ENCODE measurements around the gene TRAPPC3. TPM values are rescaled to one million over a fixed set of nuclear protein-coding genes. Genes with fewer than 3 reads are reported as not detected.
A peak's percentile ranks its signal among the peaks of the same experiment; 100 is the strongest.

Gene TRAPPC3
- total and polyA plus RNA-seq, 5 experiments from 2014 or later, result 44.6 to 115 (median 99.9) TPM

- H3K27me3 Mint-ChIP-seq, result no peaks in the 10 kb centered on the region
- peaks cover 0 to 54% (median 0%) of the 10 kb centered on the region in 3 donors for H3K36me3 Mint-ChIP-seq
- H3K27ac Mint-ChIP-seq, result peak overlapping the region in 7 of 10 donors; percentile 24 to 80 (median 67)
- no peaks in the 10 kb centered on the region for H3K9me3 Mint-ChIP-seq
- peak overlapping the region in 1 of 10 donors; percentile 63 for H3K4me3 Mint-ChIP-seq
- peak in 1 of 10 donors; percentile 48 for DNase-seq
- H3K4me1 Mint-ChIP-seq, result peaks cover 10 to 33% (median 25%) of the 10 kb centered on the region in 4 donors
- no peak for ATAC-seq
- POLR2A ChIA-PET, result interaction anchor here (0.8 to 1.1 kb wide), 2 partner anchors 27 to 68 kb away, joined by 3 read pairs; no protein-coding TSS in a partner anchor
These were observed 57.0 kb downstream of the TRAPPC3 start for GRCh38 chr1:36092166-36092797.

- H3K4me1 Mint-ChIP-seq, result peaks cover 10 to 36% (median 27%) of the 10 kb centered on the region in 4 donors
- ATAC-seq, result no peak
- peak overlapping the region in 4 of 10 donors; percentile 11 to 64 (median 23) for H3K4me3 Mint-ChIP-seq
- peak overlapping the region in 4 of 10 donors; percentile 29 to 75 (median 62) for H3K27ac Mint-ChIP-seq
- DNase-seq, result peak in 1 of 10 donors; percentile 14
- H3K36me3 Mint-ChIP-seq, result peaks cover 0 to 54% (median 0%) of the 10 kb centered on the region in 3 donors
- POLR2A ChIA-PET, result interaction anchor here (0.6 to 1.7 kb wide), 4 partner anchors 28 to 245 kb away, joined by 3 to 9 read pairs (median 4); no protein-coding TSS in a partner anchor
- H3K9me3 Mint-ChIP-seq, result no peaks in the 10 kb centered on the region
- peaks cover 0 to 6% (median 0%) of the 10 kb centered on the region in 5 donors for H3K27me3 Mint-ChIP-seq
These were observed 57.6 kb downstream of the TRAPPC3 start for GRCh38 chr1:36091698-36092097.

GRCh38 chr1:36091141-36091540 is 58.1 kb downstream of the TRAPPC3 start:
- H3K4me3 Mint-ChIP-seq, result no peak overlapping the region
- POLR2A ChIA-PET, result interaction anchor here (0.6 to 1.7 kb wide), 3 partner anchors 54 to 244 kb away, joined by 3 to 9 read pairs (median 5); no protein-coding TSS in a partner anchor
- DNase-seq (peak in 1 of 10 donors; percentile 15), ATAC-seq (no peak)
- H3K27ac Mint-ChIP-seq, result peak overlapping the region in 4 of 10 donors; percentile 15 to 75 (median 50)
- no peaks in the 10 kb centered on the region for H3K9me3 Mint-ChIP-seq
- peaks cover 0 to 11% (median 0%) of the 10 kb centered on the region in 5 donors for H3K27me3 Mint-ChIP-seq
- H3K4me1 Mint-ChIP-seq, result peaks cover 6 to 36% (median 27%) of the 10 kb centered on the region in 4 donors
- peaks cover 0 to 48% (median 0%) of the 10 kb centered on the region in 3 donors for H3K36me3 Mint-ChIP-seq

- Mint-ChIP-seq H3K4me1 (peaks cover 6 to 39% (median 28%) of the 10 kb centered on the region in 4 donors), H3K4me3 (peak overlapping the region; percentile 76 to 94 (median 90)), H3K27ac (peak overlapping the region; percentile 83 to 96 (median 92)), H3K36me3 (peaks cover 0 to 37% (median 0%) of the 10 kb centered on the region in 3 donors), H3K9me3 (no peaks in the 10 kb centered on the region), H3K27me3 (peaks cover 0 to 27% (median 3%) of the 10 kb centered on the region in 5 donors)
- ATAC-seq, result no peak
- POLR2A ChIA-PET, result interaction anchor here (0.6 to 1.6 kb wide), 12 partner anchors 19 to 276 kb away, joined by 3 to 10 read pairs (median 4); partner anchors contain the start of genes AGO3, THRAP3 and TRAPPC3
- DNase-seq, result peak in 2 of 10 donors; percentile 16 to 23
These were observed 59.7 kb downstream of the TRAPPC3 start for GRCh38 chr1:36089393-36090121.

GRCh38 chr1:36088577-36089392 is 60.5 kb downstream of the TRAPPC3 start, which contains the start of gene ADPRS:
Gene ADPRS (plus strand): TSS chr1:36088892. CDS start chr1:36088905, 13 bp downstream.
- peaks cover 0 to 30% (median 0%) of the 10 kb centered on the region in 3 donors for H3K36me3 Mint-ChIP-seq
- peaks cover 6 to 41% (median 28%) of the 10 kb centered on the region in 4 donors for H3K4me1 Mint-ChIP-seq
- no peaks in the 10 kb centered on the region for H3K9me3 Mint-ChIP-seq
- H3K4me3 Mint-ChIP-seq, result peak within 1 kb of the TSS; percentile 76 to 94 (median 90)
- peak; percentile 83 to 94 (median 89) for DNase-seq
- peaks cover 0 to 30% (median 4%) of the 10 kb centered on the region in 5 donors for H3K27me3 Mint-ChIP-seq
- ATAC-seq, result peak; percentile 90 to 92
- POLR2A ChIA-PET, result interaction anchor here (0.6 to 1.6 kb wide), 13 partner anchors 20 to 353 kb away, joined by 3 to 10 read pairs (median 4); partner anchors contain the start of genes AGO3, THRAP3 and TRAPPC3
- H3K27ac Mint-ChIP-seq, result peak within 1 kb of the TSS; percentile 83 to 96 (median 92)

GRCh38 chr1:36088265-36088576 is 61.1 kb downstream of the TRAPPC3 start:
- Mint-ChIP-seq H3K4me3 (peak overlapping the region; percentile 22 to 94 (median 84)), H3K9me3 (no peaks in the 10 kb centered on the region), H3K27me3 (peaks cover 0 to 32% (median 6%) of the 10 kb centered on the region in 5 donors), H3K36me3 (peaks cover 0 to 24% (median 0%) of the 10 kb centered on the region in 3 donors), H3K27ac (peak overlapping the region in 7 of 10 donors; percentile 43 to 93 (median 83)), H3K4me1 (peaks cover 6 to 41% (median 26%) of the 10 kb centered on the region in 4 donors)
- DNase-seq (no peak), ATAC-seq (peak; percentile 19 to 33)
- POLR2A ChIA-PET, result interaction anchor here (1.2 to 1.5 kb wide), 2 partner anchors 20 to 157 kb away, joined by 3 to 5 read pairs; partner anchors contain the start of gene AGO3

GRCh38 chr1:36087233-36088123 is 61.8 kb downstream of the TRAPPC3 start:
- POLR2A ChIA-PET, result interaction anchor here (1.5 to 1.9 kb wide), 2 partner anchors 21 to 157 kb away, joined by 3 to 6 read pairs; partner anchors contain the start of gene AGO3
- H3K9me3 Mint-ChIP-seq, result no peaks in the 10 kb centered on the region
- peak overlapping the region; percentile 43 to 90 (median 66) for H3K4me3 Mint-ChIP-seq
- H3K36me3 Mint-ChIP-seq, result peaks cover 0 to 17% (median 0%) of the 10 kb centered on the region in 3 donors
- peaks cover 6 to 40% (median 25%) of the 10 kb centered on the region in 4 donors for H3K4me1 Mint-ChIP-seq
- no peak for DNase-seq
- no peak for ATAC-seq
- peaks cover 2 to 36% (median 10%) of the 10 kb centered on the region in 5 donors for H3K27me3 Mint-ChIP-seq
- H3K27ac Mint-ChIP-seq, result peak overlapping the region in 8 of 10 donors; percentile 15 to 87 (median 70)

Other genes with a start within 250 kb of the TRAPPC3 start
- 10 to 100 TPM; 38.6 to 40.8 TPM for gene AGO3, start 218.4 kb downstream of the TRAPPC3 start, total RNA-seq
- 10 to 100 TPM in 1 of 3 donors, 1 to 10 TPM in 2; 5.7 to 16.8 (median 8.6) TPM for gene AGO3, start 218.4 kb downstream of the TRAPPC3 start, polyA plus RNA-seq
- not detected for gene TEKT2, start 65.4 kb downstream of the TRAPPC3 start, total RNA-seq
- gene TEKT2, start 65.4 kb downstream of the TRAPPC3 start, polyA plus RNA-seq, result not detected
- gene ADPRS, start 60.6 kb downstream of the TRAPPC3 start, total RNA-seq, result 10 to 100 TPM; 28.3 to 30.4 TPM
- 10 to 100 TPM in 2 of 3 donors, 1 to 10 TPM in 1; 9.9 to 24.8 (median 11.5) TPM for gene ADPRS, start 60.6 kb downstream of the TRAPPC3 start, polyA plus RNA-seq
- under 1 TPM; 0.22 to 0.31 TPM for gene COL8A2, start 24.3 kb downstream of the TRAPPC3 start, total RNA-seq
- gene COL8A2, start 24.3 kb downstream of the TRAPPC3 start, polyA plus RNA-seq, result under 1 TPM; 0.07 to 0.22 (median 0.15) TPM
- 100 to 1,000 TPM; 266 to 275 TPM for gene MAP7D1, start 6.7 kb upstream of the TRAPPC3 start, total RNA-seq
- gene MAP7D1, start 6.7 kb upstream of the TRAPPC3 start, polyA plus RNA-seq, result 10 to 100 TPM; 13.3 to 67.1 (median 20.1) TPM
- gene THRAP3, start 75.0 kb upstream of the TRAPPC3 start, total RNA-seq, result 100 to 1,000 TPM; 123 to 131 TPM
- gene THRAP3, start 75.0 kb upstream of the TRAPPC3 start, polyA plus RNA-seq, result 100 to 1,000 TPM in 1 of 3 donors, 10 to 100 TPM in 2; 87.6 to 106 (median 97.8) TPM
- 1 to 10 TPM; 2.6 to 2.7 TPM for gene SH3D21, start 156.9 kb upstream of the TRAPPC3 start, total RNA-seq
- under 1 TPM in 2 of 3 donors, not detected in 1; 0.19 to 0.35 TPM for gene SH3D21, start 156.9 kb upstream of the TRAPPC3 start, polyA plus RNA-seq
- gene EVA1B, start 174.2 kb upstream of the TRAPPC3 start, total RNA-seq, result 1 to 10 TPM; 1.2 to 1.6 TPM
- 1 to 10 TPM in 1 of 3 donors, under 1 TPM in 2; 0.16 to 2.4 (median 0.43) TPM for gene EVA1B, start 174.2 kb upstream of the TRAPPC3 start, polyA plus RNA-seq
- 10 to 100 TPM; 46.2 to 47.8 TPM for gene STK40, start 236.4 kb upstream of the TRAPPC3 start, total RNA-seq
- gene STK40, start 236.4 kb upstream of the TRAPPC3 start, polyA plus RNA-seq, result 10 to 100 TPM; 21.6 to 31.7 (median 23.6) TPM
- 10 to 100 TPM; 40.8 to 47.1 TPM for gene LSM10, start 248.4 kb upstream of the TRAPPC3 start, total RNA-seq
- 100 to 1,000 TPM; 118 to 122 (median 121) TPM for gene LSM10, start 248.4 kb upstream of the TRAPPC3 start, polyA plus RNA-seq

Measured in naive thymus-derived CD8-positive, alpha-beta T cell (primary cell).